ENCODE data around the gene GREB1.

GREB1 gene

DNA sequence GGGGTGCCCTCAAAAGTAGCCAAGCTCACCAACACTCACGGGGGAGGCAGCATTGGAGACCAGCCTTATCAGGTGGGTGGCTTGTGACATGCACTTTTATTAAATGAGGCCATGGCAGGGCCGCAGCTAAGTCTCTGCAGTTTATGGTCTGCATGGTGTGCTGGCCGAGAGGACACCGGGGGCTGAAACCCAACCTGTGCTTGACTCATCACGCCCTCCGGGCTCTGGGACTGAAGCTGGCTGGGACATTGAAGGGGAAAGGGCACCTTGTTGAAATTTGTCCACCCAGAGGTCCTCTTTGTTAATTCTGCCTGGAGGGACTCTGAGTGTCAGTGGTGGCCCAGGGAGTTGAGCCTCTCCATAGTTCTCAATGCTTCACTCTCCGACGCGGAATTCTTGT lies 153.9 kb downstream of the GREB1 start:
- no peaks in the 10 kb centered on the region for H3K36me3 ChIP-seq (ENCODE audit: control insufficient read depth, insufficient read depth, low read length)
- H3K4me3 ChIP-seq (ENCODE audit: low read depth, low read length): no peak overlapping the region
- H3K27me3 ChIP-seq (ENCODE audit: control insufficient read depth, insufficient read depth, low read length): no peaks in the 10 kb centered on the region
- H3K4me1 ChIP-seq: peaks cover 11% of the 10 kb centered on the region
- no peaks in the 10 kb centered on the region for H3K9me3 ChIP-seq (ENCODE audit: control insufficient read depth, low read length)
- no peak overlapping the region for H2AFZ ChIP-seq
- no peak overlapping the region for H3K9ac ChIP-seq
- TF ChIP-seq, protein P1, sequence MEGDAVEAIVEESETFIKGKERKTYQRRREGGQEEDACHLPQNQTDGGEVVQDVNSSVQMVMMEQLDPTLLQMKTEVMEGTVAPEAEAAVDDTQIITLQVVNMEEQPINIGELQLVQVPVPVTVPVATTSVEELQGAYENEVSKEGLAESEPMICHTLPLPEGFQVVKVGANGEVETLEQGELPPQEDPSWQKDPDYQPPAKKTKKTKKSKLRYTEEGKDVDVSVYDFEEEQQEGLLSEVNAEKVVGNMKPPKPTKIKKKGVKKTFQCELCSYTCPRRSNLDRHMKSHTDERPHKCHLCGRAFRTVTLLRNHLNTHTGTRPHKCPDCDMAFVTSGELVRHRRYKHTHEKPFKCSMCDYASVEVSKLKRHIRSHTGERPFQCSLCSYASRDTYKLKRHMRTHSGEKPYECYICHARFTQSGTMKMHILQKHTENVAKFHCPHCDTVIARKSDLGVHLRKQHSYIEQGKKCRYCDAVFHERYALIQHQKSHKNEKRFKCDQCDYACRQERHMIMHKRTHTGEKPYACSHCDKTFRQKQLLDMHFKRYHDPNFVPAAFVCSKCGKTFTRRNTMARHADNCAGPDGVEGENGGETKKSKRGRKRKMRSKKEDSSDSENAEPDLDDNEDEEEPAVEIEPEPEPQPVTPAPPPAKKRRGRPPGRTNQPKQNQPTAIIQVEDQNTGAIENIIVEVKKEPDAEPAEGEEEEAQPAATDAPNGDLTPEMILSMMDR (IDR thresholded peaks at IDR 0.05): no peak
- no peaks in the 10 kb centered on the region for H3K79me2 ChIP-seq
- no peak overlapping the region for H3K4me2 ChIP-seq (ENCODE audit: low read length)
- H3K27ac ChIP-seq: no peak overlapping the region

DNA sequence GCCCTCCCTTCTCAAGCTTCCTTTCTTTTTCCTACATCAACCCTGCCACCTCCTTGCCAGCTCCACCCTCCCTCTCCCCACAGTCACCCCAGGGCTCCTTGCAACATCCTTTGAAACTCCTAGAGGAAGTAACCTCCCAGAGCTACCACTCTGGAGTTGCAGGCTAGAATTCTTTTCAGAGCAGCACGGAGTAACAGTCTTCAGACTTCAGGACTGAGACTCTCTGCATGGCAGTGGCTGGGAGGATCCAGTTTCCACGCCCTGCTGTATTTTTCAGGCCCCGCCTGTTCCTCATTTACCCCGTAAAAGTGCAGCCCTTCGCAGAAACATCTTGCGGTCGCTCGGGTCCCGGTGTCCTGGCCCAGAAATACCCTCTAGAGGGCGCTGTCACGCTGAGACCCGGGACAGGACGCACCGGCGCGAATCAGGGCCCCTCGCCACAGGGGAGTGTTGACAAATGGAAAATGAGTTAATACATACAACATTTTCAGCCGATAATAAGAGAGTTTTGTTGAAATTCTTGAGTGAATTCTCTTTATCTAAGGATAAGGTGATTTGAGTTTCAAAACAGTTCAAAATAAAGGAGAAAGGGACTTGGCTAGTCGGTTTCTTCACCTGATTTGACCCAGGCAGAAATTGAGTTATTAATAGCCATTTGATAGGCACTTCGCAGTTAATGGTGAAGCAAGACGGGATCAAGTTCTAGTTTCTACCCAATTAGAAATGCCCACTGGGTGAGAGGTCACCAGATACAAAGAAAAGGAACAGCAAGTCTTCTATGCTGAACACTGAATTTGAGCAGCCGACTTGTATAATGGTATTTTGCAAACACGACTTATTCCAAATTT lies 154.6 kb downstream of the GREB1 start:
- Histone ChIP-seq H2AFZ (peak overlapping the region; percentile 61), H3K36me3 (ENCODE audit: control insufficient read depth, insufficient read depth, low read length) (no peaks in the 10 kb centered on the region), H3K9ac (no peak overlapping the region), H3K79me2 (no peaks in the 10 kb centered on the region), H3K27me3 (ENCODE audit: control insufficient read depth, insufficient read depth, low read length) (no peaks in the 10 kb centered on the region), H3K4me2 (ENCODE audit: low read length) (peak overlapping the region; percentile 74), H3K4me1 (peaks cover 12% of the 10 kb centered on the region), H3K27ac (no peak overlapping the region), H3K9me3 (ENCODE audit: control insufficient read depth, low read length) (no peaks in the 10 kb centered on the region), H3K4me3 (ENCODE audit: low read depth, low read length) (peak overlapping the region; percentile 30)
- TF ChIP-seq, protein P1 (IDR thresholded peaks at IDR 0.05): peak; percentile 87

DNA sequence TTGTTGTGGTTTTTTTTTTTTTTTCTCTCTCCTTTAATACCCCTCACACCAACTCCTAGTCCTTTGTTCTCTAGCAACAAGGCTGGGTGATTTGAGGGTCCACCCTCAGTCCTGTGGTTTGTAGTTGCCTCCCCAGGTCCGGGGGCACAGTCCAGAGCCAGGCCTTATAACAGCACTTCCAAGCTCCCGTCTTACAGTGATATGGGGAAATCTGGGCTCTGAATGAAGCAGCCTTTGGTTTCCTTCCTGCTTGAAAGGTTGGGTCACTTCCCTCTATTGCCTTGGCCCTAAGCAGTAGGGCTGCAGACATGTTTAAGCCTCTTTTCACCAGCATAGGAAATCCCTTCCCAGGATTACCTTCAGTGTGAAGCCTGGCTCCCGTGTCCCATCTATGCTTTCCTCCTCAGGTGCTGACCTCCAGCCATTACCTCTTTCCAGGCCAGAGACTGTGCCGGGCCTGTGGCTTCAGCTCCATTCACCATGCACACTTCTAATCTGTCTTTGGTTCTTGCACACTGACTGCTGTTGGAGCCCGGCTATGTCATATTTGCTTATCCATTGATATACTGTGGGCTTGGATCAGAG lies 157.3 kb downstream of the GREB1 start:
- H3K4me1 ChIP-seq: peaks cover 12% of the 10 kb centered on the region
- H3K27me3 ChIP-seq (ENCODE audit: control insufficient read depth, insufficient read depth, low read length): no peaks in the 10 kb centered on the region
- TF ChIP-seq, protein P1 (IDR thresholded peaks at IDR 0.05): no peak
- no peaks in the 10 kb centered on the region for H3K36me3 ChIP-seq (ENCODE audit: control insufficient read depth, insufficient read depth, low read length)
- H3K9ac ChIP-seq: no peak overlapping the region
- H3K4me2 ChIP-seq (ENCODE audit: low read length): no peak overlapping the region
- no peaks in the 10 kb centered on the region for H3K79me2 ChIP-seq
- no peak overlapping the region for H3K4me3 ChIP-seq (ENCODE audit: low read depth, low read length)
- no peak overlapping the region for H3K27ac ChIP-seq
- no peak overlapping the region for H2AFZ ChIP-seq
- no peaks in the 10 kb centered on the region for H3K9me3 ChIP-seq (ENCODE audit: control insufficient read depth, low read length)
